ENCODE data around the gene ARL14.

GRCh38 chr3:160629491-160629890 lies 47.5 kb upstream of the ARL14 start:
- TF ChIP-seq CTCF (optimal IDR thresholded peaks at IDR 0.05 in 1 of 3, IDR thresholded peaks at IDR 0.05 in 1 of 3, conservative IDR thresholded peaks at IDR 0.05 in 1 of 3; ENCODE audit: extremely low read depth in 1 of 3, insufficient read depth in 2 of 3, low read length in 3 of 3) (no peak), EZH2 (IDR thresholded peaks at IDR 0.05; ENCODE audit: low read length) (no peak)
